Measurements from ENCODE around the gene ZCCHC8. TPM values are rescaled to one million over a fixed set of nuclear protein-coding genes. Genes with fewer than 3 reads are reported as not detected.
A peak's percentile ranks its signal among the peaks of the same experiment; 100 is the strongest.

The ZCCHC8 gene
- 10 to 100 TPM; 12.1 to 23.3 (median 20.5) TPM for total RNA-seq

DNA sequence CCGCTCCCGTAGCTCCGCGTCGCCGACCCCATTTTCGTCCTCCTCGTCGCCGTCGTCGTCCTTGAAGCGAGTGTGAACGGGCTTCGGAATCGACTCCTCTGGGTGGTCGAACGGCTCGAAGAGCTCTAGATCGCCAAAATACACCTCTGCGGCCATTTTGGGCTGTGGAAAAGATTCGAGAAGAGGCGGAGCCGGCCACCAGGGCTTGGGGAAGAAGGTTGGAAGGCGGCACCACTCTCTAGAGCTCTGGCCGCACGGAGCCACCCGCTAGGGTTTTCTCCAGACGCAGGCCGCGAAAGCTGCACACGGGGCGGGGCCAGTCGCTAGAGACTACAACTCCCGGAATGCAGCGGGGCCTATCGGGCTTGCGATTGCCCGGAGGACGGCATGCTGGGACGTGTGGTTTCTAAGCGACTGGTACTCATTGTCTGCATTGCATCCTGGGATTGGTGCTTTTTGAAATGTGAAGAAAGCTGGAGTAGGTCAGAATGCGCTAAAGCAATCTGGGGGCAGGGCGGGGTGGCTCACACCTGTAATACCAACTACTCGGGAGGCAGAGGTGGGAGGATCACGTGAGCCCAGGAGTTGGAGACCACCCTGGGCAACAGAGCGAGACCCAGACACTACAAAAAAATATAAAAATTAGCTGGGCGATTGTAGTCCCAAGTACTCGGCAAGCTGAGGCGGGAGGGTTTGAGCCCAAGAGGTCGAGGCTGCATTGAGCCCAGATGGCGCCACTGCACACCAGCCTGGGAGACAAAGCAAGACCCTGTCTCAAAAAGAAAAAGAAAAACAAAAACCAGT is at the start of gene ZCCHC8:
ZCCHC8 (minus strand) TSS at position 248 of the 804 bp plus-strand sequence; CDS start at position 156, 92 bp downstream.
- TF ChIP-seq POLR2A (IDR thresholded peaks at IDR 0.05), result peak; percentile 91 to 97
- TF ChIP-seq, protein P1, sequence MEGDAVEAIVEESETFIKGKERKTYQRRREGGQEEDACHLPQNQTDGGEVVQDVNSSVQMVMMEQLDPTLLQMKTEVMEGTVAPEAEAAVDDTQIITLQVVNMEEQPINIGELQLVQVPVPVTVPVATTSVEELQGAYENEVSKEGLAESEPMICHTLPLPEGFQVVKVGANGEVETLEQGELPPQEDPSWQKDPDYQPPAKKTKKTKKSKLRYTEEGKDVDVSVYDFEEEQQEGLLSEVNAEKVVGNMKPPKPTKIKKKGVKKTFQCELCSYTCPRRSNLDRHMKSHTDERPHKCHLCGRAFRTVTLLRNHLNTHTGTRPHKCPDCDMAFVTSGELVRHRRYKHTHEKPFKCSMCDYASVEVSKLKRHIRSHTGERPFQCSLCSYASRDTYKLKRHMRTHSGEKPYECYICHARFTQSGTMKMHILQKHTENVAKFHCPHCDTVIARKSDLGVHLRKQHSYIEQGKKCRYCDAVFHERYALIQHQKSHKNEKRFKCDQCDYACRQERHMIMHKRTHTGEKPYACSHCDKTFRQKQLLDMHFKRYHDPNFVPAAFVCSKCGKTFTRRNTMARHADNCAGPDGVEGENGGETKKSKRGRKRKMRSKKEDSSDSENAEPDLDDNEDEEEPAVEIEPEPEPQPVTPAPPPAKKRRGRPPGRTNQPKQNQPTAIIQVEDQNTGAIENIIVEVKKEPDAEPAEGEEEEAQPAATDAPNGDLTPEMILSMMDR (IDR thresholded peaks at IDR 0.05 in 4 of 5, conservative IDR thresholded peaks at IDR 0.05 in 1 of 5), result peak in 2 of 5 experiments; percentile 23 to 34
- Histone ChIP-seq H3K9me3 (no peaks in the 10 kb centered on the region), H3K27ac (peak within 1 kb of the TSS; percentile 98 to 99 (median 98)), H3K36me3 (peaks cover 0 to 39% of the 10 kb centered on the region in 2 donors), H3K27me3 (no peaks in the 10 kb centered on the region), H3K4me3 (peak within 1 kb of the TSS; percentile 77 to 83 (median 79)), H3K4me1 (peaks cover 25 to 28% of the 10 kb centered on the region in 2 donors)
- in situ Hi-C loops (cut with MboI; ENCODE audit: low sequenced_read_pairs in 4 of 4) (loop anchor here in 3 of 4 donors (25.0 kb wide), 3 partner anchors 261 to 1136 kb away; partner anchors contain the start of genes CCDC62 (in 1 of the 3), DENR (in 1 of the 3), EIF2B1 (in 1 of the 3) and GTF2H3 (in 1 of the 3)), intact Hi-C loops (cut with DNase I; ENCODE audit: low total_unique reads) (loop anchor here (1.0 to 2.0 kb wide), 3 partner anchors 25 to 276 kb away; partner anchors contain the start of genes DENR and RSRC2)
- DNase-seq, result peak; percentile 95 to 97
- ATAC-seq, result peak; percentile 86 to 90

DNA sequence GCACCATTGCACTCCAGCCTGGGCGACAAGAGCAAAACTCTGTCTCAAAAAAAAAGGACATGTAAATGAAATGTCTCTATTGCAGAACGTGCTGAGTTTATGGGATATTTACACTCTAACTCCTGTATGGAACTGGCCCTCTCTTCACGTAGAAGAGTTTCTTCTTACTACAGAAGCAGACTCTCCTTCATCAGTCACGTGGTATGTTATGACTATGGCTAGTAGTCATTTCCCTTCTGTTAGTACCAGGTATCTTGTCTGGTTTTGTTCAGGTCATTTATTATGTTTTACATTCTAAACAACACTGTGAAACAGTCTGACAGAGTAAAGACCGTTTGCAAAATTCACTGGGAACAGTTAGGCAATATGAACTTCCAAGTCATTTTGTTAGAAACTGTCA is 46.6 kb upstream of the ZCCHC8 start:
- Histone ChIP-seq H3K36me3 (peaks cover 0 to 8% of the 10 kb centered on the region in 2 donors), H3K27me3 (no peaks in the 10 kb centered on the region), H3K27ac (no peak overlapping the region), H3K4me3 (no peak overlapping the region), H3K4me1 (no peaks in the 10 kb centered on the region), H3K9me3 (no peaks in the 10 kb centered on the region)
- in situ Hi-C loops (cut with MboI; ENCODE audit: low sequenced_read_pairs in 4 of 4) (no loop called here), intact Hi-C loops (cut with DNase I; ENCODE audit: low total_unique reads) (no loop called here)
- no peak for TF ChIP-seq POLR2A (IDR thresholded peaks at IDR 0.05)
- TF ChIP-seq, protein P1 (IDR thresholded peaks at IDR 0.05 in 4 of 5, conservative IDR thresholded peaks at IDR 0.05 in 1 of 5), result no peak
- DNase-seq (no peak), ATAC-seq (no peak)

DNA sequence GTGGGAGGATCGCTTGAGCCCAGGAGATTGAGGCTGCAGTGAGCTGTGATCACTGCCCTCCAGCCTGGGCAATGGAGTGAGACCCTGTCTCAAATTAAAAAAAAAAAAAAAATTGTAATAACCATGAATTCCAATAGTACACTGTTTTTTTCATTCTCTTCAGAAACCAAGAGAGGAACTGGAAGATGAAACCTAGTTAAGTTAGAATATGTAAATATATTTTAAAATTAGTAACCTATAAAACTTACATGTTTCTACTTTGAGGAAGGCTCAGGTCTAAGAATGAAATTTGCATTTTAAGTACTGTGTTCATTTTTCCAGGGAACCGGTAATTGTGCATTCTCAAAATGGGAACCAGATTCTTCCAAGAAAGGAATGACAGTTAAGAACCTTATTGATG is 45.1 kb upstream of the ZCCHC8 start:
- Histone ChIP-seq H3K4me3 (no peak overlapping the region), H3K36me3 (no peaks in the 10 kb centered on the region), H3K27ac (no peak overlapping the region), H3K9me3 (no peaks in the 10 kb centered on the region), H3K4me1 (no peaks in the 10 kb centered on the region), H3K27me3 (no peaks in the 10 kb centered on the region)
- no peak for ATAC-seq
- DNase-seq, result no peak
- in situ Hi-C loops (cut with MboI; ENCODE audit: low sequenced_read_pairs in 4 of 4), result no loop called here
- intact Hi-C loops (cut with DNase I; ENCODE audit: low total_unique reads), result no loop called here
- TF ChIP-seq, protein P1 (IDR thresholded peaks at IDR 0.05 in 4 of 5, conservative IDR thresholded peaks at IDR 0.05 in 1 of 5), result no peak
- TF ChIP-seq POLR2A (IDR thresholded peaks at IDR 0.05), result no peak

DNA sequence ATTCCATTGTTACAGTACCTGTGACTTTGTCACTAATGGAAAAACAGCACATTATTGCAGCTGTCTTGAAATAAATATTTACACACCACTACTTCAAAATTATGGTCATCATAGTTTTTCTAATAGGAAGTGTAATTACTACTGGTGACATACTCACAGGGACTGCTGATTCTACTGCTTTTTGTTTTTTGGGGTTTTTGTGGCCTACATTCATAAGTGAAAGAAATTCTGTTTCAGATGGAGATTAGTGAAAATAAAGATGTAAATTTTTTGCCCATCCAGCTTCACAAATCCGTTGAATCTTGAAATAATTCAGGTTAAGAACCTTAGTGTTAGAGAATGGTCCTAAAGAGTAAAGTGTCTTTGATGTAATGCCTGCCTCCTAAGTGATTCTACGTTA is 43.8 kb upstream of the ZCCHC8 start:
- DNase-seq (no peak), ATAC-seq (no peak)
- H3K4me1 ChIP-seq, result no peaks in the 10 kb centered on the region
- in situ Hi-C loops (cut with MboI; ENCODE audit: low sequenced_read_pairs in 4 of 4) (no loop called here), intact Hi-C loops (cut with DNase I; ENCODE audit: low total_unique reads) (no loop called here)
- H3K27me3 ChIP-seq, result no peaks in the 10 kb centered on the region
- H3K9me3 ChIP-seq, result no peaks in the 10 kb centered on the region
- no peak overlapping the region for H3K4me3 ChIP-seq
- TF ChIP-seq POLR2A (IDR thresholded peaks at IDR 0.05), result no peak
- TF ChIP-seq, protein P1 (IDR thresholded peaks at IDR 0.05 in 4 of 5, conservative IDR thresholded peaks at IDR 0.05 in 1 of 5), result no peak
- no peaks in the 10 kb centered on the region for H3K36me3 ChIP-seq
- H3K27ac ChIP-seq, result no peak overlapping the region
